22Rv1 (cell line): ENCODE data around the gene TDRD1.

Experiments used
- H3K27ac ChIP-seq: fragments of 450-650 bp; 2 replicates; pipeline ENCODE4 v1.5.1; 2017
- ZFX ChIP-seq: fragments of 450-650 bp; IDR thresholded peaks from 2 replicates; pipeline ENCODE4 v1.6.1; 2017; ENCODE audit warnings: antibody characterized with exemption, borderline replicate concordance
- TF ChIP-seq, protein P1 (sequence below): fragments of 450-650 bp; IDR thresholded peaks from 2 replicates; pipeline ENCODE4 v1.5.1; 2017; ENCODE audit warnings: mild to moderate bottlenecking

The TDRD1 gene

DNA sequence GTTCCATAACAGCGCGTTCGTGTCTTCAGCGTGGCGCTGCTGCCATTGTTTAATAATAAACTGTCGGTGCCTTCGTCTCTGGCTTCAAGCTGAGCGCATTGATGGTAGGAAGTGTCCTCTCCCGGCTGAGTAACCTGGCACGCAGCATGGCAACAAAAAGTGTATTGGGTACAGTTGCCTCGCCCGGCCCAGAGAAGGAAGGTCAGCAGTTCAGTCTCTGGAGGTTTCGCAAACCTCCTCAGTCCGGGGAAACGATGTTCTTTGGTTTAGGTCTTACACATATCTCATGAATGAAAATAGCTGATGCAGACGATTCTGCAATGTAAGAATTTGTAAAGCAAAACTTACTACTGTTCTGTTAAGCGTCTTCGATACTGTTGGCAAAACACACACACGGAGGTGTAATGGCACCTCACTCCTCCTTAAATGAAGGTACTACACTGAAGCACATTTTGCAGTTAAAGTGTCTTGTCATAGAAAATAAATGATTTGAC lies 4.4 kb upstream of the TDRD1 start:
- H3K27ac ChIP-seq = peak overlapping the region; percentile 68
- TF ChIP-seq, protein P1, sequence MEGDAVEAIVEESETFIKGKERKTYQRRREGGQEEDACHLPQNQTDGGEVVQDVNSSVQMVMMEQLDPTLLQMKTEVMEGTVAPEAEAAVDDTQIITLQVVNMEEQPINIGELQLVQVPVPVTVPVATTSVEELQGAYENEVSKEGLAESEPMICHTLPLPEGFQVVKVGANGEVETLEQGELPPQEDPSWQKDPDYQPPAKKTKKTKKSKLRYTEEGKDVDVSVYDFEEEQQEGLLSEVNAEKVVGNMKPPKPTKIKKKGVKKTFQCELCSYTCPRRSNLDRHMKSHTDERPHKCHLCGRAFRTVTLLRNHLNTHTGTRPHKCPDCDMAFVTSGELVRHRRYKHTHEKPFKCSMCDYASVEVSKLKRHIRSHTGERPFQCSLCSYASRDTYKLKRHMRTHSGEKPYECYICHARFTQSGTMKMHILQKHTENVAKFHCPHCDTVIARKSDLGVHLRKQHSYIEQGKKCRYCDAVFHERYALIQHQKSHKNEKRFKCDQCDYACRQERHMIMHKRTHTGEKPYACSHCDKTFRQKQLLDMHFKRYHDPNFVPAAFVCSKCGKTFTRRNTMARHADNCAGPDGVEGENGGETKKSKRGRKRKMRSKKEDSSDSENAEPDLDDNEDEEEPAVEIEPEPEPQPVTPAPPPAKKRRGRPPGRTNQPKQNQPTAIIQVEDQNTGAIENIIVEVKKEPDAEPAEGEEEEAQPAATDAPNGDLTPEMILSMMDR = no peak
- no peak for TF ChIP-seq ZFX

DNA sequence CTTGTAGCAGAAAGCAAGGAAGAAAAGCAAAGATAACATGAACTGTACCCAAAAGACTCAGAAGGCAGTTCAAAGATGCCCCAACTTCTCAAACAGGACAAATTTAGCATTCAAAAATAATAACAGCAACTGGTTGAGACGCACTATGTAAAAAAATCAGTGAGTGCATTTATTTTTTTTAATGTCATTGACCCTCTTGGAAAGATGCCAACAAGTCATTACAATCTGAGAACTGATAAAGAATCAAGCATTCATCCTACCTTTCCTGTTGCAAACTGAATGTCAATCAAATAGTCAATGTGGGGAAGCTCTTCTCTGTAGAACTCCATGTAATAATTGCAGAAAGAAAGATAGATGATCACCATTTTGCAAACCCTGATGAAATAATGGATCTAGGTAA lies 3.5 kb upstream of the TDRD1 start:
- H3K27ac ChIP-seq = no peak overlapping the region
- TF ChIP-seq, protein P1 = no peak
- TF ChIP-seq ZFX = no peak

DNA sequence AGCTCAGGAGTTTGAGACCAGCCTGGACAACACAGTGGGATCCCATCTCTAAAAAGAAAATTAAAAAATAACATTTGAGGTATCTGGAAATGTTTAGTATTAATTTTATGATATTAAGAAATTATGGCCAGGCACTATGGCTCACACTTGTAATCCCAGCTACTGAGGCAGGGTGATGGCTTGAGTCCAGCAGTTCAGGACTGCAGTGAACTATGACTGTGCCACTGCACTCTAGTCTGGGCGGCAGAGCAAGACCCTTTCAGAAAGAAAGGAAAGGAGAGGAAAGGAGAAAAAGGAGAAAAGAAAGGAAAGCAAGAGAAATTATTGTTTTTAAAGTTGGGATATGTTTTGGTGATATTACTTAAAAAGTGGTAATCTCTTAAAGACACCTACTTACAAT lies 2.6 kb upstream of the TDRD1 start:
- TF ChIP-seq ZFX = no peak
- TF ChIP-seq, protein P1 = no peak
- no peak overlapping the region for H3K27ac ChIP-seq

DNA sequence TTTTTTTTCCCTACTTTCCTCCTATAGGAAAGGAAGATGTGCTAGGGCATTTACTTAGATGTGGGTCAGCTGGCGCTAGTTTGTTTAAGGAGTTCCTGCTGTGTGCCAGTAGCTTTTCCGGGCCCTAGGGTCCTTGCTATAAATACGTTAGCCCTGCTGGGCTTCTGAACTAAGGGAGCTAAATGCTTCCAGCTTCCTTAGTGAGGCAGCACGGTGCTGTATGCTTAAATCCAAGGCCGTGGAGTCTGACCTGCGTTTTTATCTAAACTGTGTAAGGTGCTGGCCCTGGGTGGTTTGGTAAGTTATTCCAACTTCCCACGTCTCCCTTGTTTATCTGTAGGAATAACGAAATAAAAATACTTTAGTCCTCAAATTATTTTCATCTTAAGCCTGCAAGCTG lies 594 bp downstream of the TDRD1 start:
- TF ChIP-seq ZFX = no peak
- TF ChIP-seq, protein P1 = no peak
- no peak overlapping the region for H3K27ac ChIP-seq

DNA sequence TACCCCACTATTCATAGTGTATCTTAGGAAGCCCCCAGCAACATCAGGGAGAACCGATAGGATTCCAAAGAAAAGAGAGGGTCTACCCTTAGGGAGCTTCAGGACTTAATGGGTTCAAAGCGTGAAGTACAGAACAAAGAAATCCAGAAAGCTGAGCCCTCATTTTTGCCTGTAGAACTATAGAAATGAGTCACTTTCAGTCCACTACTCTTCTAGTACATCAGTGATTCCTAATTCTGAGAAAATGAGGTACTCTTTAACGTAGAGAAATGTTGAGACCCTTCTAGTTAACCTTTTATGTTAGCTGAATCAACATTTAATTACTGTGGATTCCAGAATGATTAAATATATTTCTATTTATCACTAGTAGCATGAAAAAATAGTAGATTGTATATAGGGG lies 1.8 kb downstream of the TDRD1 start:
- TF ChIP-seq ZFX = no peak
- TF ChIP-seq, protein P1 = no peak
- H3K27ac ChIP-seq = no peak overlapping the region

DNA sequence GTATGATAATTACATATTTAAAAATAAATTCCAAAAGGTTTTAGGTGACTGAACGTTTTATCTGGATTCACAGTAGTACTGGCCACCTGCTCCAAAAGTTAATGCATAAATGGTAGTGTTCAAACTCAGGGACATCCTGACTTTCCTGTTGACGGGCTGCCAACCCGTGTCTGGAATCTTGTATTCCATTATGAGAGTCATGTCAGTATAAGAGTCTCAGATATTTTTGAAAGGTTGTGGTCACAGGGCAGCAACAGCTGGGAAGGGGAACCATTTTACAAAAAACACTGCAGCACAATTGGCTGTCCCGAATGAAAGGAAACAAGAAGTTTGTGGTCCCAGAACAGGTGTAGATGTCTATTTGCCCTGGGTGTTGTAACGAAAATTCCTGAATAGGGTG lies 2.8 kb downstream of the TDRD1 start:
- H3K27ac ChIP-seq = no peak overlapping the region
- TF ChIP-seq, protein P1 = no peak
- no peak for TF ChIP-seq ZFX

DNA sequence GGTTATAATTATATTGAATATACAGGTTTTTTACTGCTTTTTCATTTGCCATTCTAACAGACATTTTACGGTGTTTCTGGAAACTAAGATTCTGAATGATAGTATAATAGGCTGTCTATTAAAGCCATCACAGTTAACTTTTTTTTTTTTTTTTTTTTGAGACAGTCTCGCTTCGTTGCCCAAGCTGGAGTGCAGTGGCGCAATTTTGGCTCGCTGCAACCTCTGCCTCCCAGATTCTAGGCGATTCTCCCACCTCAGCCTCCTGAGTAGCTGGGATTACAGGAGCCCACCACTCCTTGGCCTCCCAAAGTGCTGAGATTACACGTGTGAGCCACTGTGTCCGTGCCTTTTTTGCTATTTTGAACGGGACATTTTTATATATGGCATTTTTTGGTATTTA lies 4.4 kb downstream of the TDRD1 start:
- no peak overlapping the region for H3K27ac ChIP-seq
- TF ChIP-seq, protein P1 = no peak
- TF ChIP-seq ZFX = no peak
